Esophagus muscularis mucosa (tissue), 4 donors: ENCODE data around the gene PNPO.

Experiments
- EP300 ChIP-seq: sonication (generic); formaldehyde crosslinking; IDR thresholded peaks from one replicate; pipeline ENCODE4 v1.6.1; 2017; ENCODE audit warnings: antibody characterized with exemption
- POLR2A ChIP-seq: fragments of 450-650 bp; IDR thresholded peaks from one replicate; pipeline ENCODE4 v1.6.1; 2017; ENCODE audit warnings: antibody characterized with exemption, moderate library complexity, mild to moderate bottlenecking, low read depth
- POLR2AphosphoS5 ChIP-seq, 2 donors: sonication (generic); formaldehyde crosslinking; IDR thresholded peaks; one replicate each; pipeline ENCODE4 v1.6.1; 2017; ENCODE audit warnings: antibody characterized with exemption in 2 of 2
- TF ChIP-seq, protein P1 (sequence below), 3 experiments: fragments of 200-600 bp in 2 of 3; fragments of 450-650 bp in 1 of 3; sonication (generic) in 2 of 3; IDR thresholded peaks; one replicate each; pipeline ENCODE4 v1.5.1; 2017 to 2019; ENCODE audit warnings: antibody characterized with exemption in 3 of 3, mild to moderate bottlenecking in 2 of 3, moderate library complexity in 1 of 3

DNA sequence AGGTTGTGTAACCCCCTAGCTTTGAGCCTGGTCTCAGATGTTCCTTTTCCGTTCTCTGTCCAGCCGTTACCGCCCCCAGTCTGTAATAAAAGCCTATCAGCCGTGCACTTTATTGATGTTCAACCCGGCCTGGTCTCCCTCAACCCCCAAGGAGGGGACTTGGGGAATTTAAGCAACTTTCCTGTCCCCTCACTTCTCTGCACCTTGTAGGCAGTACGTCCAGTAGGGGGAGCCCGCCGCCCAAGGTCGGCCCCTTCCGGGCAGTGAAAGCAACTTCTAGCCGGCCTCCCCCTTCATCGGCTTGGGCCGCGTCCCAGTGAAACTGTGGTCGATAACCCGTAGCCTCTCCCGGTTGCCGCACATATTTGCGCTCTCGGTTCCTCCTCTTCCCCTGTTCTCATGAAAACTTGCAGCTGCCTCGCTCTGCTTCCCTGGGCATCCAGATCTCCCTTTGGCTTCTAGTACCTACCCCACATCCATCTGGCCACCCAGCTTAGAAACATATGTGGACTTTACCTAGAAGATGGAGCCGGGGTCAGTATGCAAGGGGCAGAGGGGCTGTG lies 7.9 kb downstream of the PNPO start:
- TF ChIP-seq POLR2A (no peak), POLR2AphosphoS5 (IDR thresholded peaks at IDR 0.05) (peak in 1 of 2 donors; percentile 37), EP300 (no peak)
- TF ChIP-seq, protein P1, sequence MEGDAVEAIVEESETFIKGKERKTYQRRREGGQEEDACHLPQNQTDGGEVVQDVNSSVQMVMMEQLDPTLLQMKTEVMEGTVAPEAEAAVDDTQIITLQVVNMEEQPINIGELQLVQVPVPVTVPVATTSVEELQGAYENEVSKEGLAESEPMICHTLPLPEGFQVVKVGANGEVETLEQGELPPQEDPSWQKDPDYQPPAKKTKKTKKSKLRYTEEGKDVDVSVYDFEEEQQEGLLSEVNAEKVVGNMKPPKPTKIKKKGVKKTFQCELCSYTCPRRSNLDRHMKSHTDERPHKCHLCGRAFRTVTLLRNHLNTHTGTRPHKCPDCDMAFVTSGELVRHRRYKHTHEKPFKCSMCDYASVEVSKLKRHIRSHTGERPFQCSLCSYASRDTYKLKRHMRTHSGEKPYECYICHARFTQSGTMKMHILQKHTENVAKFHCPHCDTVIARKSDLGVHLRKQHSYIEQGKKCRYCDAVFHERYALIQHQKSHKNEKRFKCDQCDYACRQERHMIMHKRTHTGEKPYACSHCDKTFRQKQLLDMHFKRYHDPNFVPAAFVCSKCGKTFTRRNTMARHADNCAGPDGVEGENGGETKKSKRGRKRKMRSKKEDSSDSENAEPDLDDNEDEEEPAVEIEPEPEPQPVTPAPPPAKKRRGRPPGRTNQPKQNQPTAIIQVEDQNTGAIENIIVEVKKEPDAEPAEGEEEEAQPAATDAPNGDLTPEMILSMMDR (IDR thresholded peaks at IDR 0.05) = peak; percentile 83 to 93 (median 88)
